Adrenal gland (tissue), 12 donors: ENCODE data around the gene GLI2. TPM values are rescaled to one million over a fixed set of nuclear protein-coding genes. Genes with fewer than 3 reads are reported as not detected.

Source experiments
- DNase-seq, 7 donors: peaks; one replicate each; pipeline ENCODE4 v3.0.0-alpha.2; 2019 to 2020
- H3K27ac ChIP-seq, 5 donors: fragments of 200-600 bp; sonication (generic) in 4 of 5; 1 replicate in 3 of 5; 2 replicates in 2 of 5; pipeline versions ENCODE4 v1.5.1 to v1.8.0; 2016 to 2020; ENCODE audit warnings: mild to moderate bottlenecking in 1 of 5
- H3K27me3 ChIP-seq: fragments of 200-600 bp; 2 replicates; pipeline ENCODE4 v1.8.0; 2021
- H3K36me3 ChIP-seq, 2 donors: fragments of 200-600 bp; replicated peaks in 1 of 2; 1 replicate in 1 of 2; 2 replicates in 1 of 2; pipeline versions ENCODE4 v1.5.1 to v1.8.0; 2018 to 2022
- H3K4me1 ChIP-seq, 2 donors: fragments of 200-600 bp; replicated peaks in 1 of 2; 1 replicate in 1 of 2; 2 replicates in 1 of 2; pipeline versions ENCODE4 v1.5.1 to v1.8.0; 2018 to 2021
- H3K4me3 ChIP-seq, 4 donors: fragments of 200-600 bp; sonication (generic) in 3 of 4; one replicate each; pipeline ENCODE4 v1.5.1; 2016 to 2018
- H3K9me3 ChIP-seq, 3 donors: fragments of 200-600 bp; sonication (generic) in 1 of 3; replicated peaks in 1 of 3; 1 replicate in 2 of 3; 2 replicates in 1 of 3; pipeline versions ENCODE4 v1.5.1 to v1.8.0; 2016 to 2021
- POLR2A ChIP-seq, 2 donors: fragments of 450-650 bp; IDR thresholded peaks; one replicate each; pipeline ENCODE4 v1.6.1; 2017; ENCODE audit warnings: antibody characterized with exemption in 2 of 2, mild to moderate bottlenecking in 2 of 2, moderate library complexity in 1 of 2
- WGBS, 4 donors: extraction: QIAGEN DNeasy Blood & Tissue Kit in 2 of 4; methylation state at CpG; one replicate each; pipeline versions ENCODE4 v1.1.5 to v1.1.7; 2013 to 2017; 5-methylcytosine and 5-hydroxymethylcytosine counted together
- intact Hi-C, 2 donors: fragments of 100-400 bp; cut with DNase I; formaldehyde crosslinking; loops; one replicate each; pipeline versions ENCODE4 v1.14.1 to v1.15.0; 2022 to 2023
- polyA plus RNA-seq, 3 donors: library from polyadenylated mRNA; stranded (reverse); fragments of 200-250 nt in 2 of 3; fragments of 350-450 nt in 1 of 3; fragmentation: Illumina TruSeq in 1 of 3; extraction: RNeasy Lipid Tissue Mini Kit (QIAGEN cat#74804) in 1 of 3; gene quantifications; one replicate each; pipeline ENCODE4 v1.2.3, GENCODE V29; 2013 to 2014
- total RNA-seq, 9 donors: library from RNA; depleted of rRNA in 4 of 9; stranded (reverse); fragments of >200 nt in 4 of 9; fragments of 120-200 nt in 1 of 9; fragmentation: NEBNext Ultra II Directional in 1 of 9; extraction: Animal tissue kit (Norgen Biotek cat#: 25700) in 1 of 9; gene quantifications; one replicate each; pipeline versions ENCODE4 v1.1.0 to v1.2.4, GENCODE V29; 2013 to 2023
- TF ChIP-seq, protein P1 (sequence below), 6 experiments: fragments of 450-650 bp in 4 of 6; fragments of 200-600 bp in 2 of 6; sonication (generic) in 1 of 6; IDR thresholded peaks; 1 replicate in 5 of 6; 2 replicates in 1 of 6; pipeline versions ENCODE4 v1.5.1 to v1.8.0; 2016 to 2021; ENCODE audit warnings: antibody characterized with exemption in 6 of 6, mild to moderate bottlenecking in 2 of 6, moderate library complexity in 1 of 6
- donor health status: healthy with polysubstance abuse.
- donor health status: Bipolar disorder and iron deficiency.
- donor health status: DM: yes; HTN: yes; CAD: no.
- donor health status: DM: no; HTN: no; CAD: no.
- donor health status: DM: no; HTN: no; CAD: no.
- donor health status: DM: yes; HTN: yes; CAD: no.

GLI2 gene
- total and polyA plus RNA-seq, 12 donors = 0.51 to 4.5 (median 2.5) TPM

DNA sequence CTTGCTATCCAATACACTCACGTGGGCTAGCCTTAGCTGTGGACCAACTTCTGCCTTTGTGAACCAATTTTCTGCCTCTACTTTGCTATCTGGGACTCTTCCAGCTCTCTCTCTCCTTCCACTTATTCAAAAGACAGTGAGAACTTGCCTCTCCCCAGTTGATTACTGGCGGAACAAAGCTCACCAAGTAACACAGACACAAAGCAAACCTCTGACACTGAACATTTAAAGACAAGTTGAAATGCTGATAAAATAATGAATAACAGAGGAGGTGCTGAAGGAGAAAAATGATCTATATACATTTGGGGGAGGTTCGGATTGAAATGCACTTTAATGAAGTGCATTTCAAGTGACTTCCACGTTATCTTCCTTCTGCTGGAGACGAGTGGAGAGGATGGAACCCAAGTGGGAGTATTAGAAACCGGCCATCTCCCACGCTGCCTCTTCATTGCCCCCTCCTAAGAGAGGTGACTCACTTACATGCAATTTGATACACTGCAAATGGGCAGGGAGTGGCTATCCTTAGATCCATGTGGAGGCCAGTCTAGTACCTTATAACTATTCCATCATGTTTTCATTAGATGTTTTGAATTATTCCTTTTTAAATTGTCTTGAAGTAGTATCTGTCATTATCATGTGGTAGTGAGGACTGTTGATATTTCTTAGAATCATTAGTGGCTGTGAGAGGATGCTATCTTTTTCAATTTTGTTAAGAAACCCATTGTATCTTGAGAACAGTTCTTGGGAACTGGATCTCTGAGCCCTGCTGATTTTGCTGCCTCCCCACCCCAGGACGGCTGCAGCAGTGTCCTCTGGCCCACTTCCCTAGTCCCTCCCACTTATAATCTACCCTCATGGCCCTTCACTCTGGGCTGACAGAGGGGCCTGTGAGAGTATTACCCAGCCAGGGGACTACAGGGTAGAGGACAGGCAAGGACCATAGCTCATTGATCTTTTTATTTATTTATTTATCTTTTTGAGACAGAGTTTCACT is 6.0 kb upstream of the GLI2 start:
- H3K27ac ChIP-seq = no peak overlapping the region
- no peak for TF ChIP-seq POLR2A (IDR thresholded peaks at IDR 0.05)
- TF ChIP-seq, protein P1, sequence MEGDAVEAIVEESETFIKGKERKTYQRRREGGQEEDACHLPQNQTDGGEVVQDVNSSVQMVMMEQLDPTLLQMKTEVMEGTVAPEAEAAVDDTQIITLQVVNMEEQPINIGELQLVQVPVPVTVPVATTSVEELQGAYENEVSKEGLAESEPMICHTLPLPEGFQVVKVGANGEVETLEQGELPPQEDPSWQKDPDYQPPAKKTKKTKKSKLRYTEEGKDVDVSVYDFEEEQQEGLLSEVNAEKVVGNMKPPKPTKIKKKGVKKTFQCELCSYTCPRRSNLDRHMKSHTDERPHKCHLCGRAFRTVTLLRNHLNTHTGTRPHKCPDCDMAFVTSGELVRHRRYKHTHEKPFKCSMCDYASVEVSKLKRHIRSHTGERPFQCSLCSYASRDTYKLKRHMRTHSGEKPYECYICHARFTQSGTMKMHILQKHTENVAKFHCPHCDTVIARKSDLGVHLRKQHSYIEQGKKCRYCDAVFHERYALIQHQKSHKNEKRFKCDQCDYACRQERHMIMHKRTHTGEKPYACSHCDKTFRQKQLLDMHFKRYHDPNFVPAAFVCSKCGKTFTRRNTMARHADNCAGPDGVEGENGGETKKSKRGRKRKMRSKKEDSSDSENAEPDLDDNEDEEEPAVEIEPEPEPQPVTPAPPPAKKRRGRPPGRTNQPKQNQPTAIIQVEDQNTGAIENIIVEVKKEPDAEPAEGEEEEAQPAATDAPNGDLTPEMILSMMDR (IDR thresholded peaks at IDR 0.05) = no peak
- 42 to 50% (median 47%) methylated on average over 8 of the region's 8 CpGs for WGBS, 4 donors
- peaks cover 17% of the 10 kb centered on the region for H3K27me3 ChIP-seq
- H3K36me3 ChIP-seq = no peaks in the 10 kb centered on the region
- no peak overlapping the region for H3K4me3 ChIP-seq
- intact Hi-C loops = no loop called here
- H3K9me3 ChIP-seq = no peaks in the 10 kb centered on the region
- DNase-seq = peak in 1 of 7 donors; percentile 47
- H3K4me1 ChIP-seq = no peaks in the 10 kb centered on the region

DNA sequence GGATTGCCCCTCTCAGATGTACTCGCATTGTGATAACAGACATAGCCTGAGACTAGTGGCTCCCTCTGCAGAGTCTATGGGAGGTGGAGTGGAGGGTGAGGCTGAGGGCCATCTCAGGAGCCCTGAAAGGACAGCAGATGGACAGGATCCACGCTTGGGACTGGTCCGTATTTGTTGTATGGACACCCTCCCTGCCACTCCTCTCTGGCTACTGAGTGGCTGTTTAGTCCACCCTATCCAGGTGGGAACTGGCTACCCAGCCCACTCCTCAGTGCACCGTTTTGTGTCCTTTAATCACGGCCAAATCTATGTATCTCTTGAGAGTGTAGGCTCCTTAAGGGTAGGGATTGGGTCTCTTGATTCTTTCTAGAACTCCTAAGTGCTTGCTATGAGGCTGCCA is 4.5 kb upstream of the GLI2 start:
- DNase-seq = peak in 1 of 7 donors; percentile 21
- 72 to 85% (median 79%) methylated on average over 5 of the region's 5 CpGs for WGBS, 4 donors

DNA sequence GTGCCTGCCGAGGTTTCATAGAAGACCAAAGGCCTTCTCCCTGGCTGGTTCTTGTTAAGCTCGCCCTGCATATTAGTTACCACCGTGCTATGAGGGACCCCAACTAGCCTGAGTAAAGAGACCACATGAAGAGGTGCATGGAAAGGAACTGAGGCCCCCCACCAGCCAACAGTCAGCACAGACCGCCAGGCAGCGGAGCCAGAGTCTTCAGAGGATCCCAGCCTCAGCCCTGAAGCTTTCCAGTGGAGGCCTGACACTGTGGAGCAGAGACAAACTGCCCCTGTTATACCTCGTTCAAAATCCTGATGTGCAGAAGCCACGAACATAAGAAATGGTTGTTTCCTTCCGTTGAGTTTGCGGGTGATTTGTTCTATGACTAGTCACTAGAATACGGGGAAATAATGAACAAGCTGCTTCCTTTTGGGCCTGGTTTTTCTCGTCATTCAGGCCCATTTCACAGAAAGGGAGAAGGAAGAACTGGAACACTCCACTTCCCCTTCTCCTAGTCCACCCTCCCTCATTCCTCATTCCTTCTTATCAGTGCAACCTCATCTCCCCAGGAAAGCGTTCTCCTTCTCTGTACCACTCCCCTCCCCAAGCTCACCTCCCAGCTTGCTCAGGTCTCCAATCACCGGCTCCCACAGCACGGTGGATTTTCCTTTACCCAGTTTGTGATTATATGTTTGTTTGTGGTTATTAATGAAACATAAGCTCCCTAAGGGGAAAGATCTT is 3.0 kb upstream of the GLI2 start:
- Histone ChIP-seq H3K36me3 (no peaks in the 10 kb centered on the region), H3K27ac (peak overlapping the region in 3 of 5 donors; percentile 28 to 49 (median 36)), H3K9me3 (no peaks in the 10 kb centered on the region), H3K4me3 (no peak overlapping the region), H3K4me1 (peaks cover 0 to 13% of the 10 kb centered on the region in 2 donors), H3K27me3 (peaks cover 27% of the 10 kb centered on the region)
- 73 to 81% (median 77%) methylated on average over 14 of the region's 14 CpGs for WGBS, 4 donors
- intact Hi-C loops = no loop called here
- DNase-seq = peak in 2 of 7 donors; percentile 9 to 18
- TF ChIP-seq, protein P1 (IDR thresholded peaks at IDR 0.05) = no peak
- no peak for TF ChIP-seq POLR2A (IDR thresholded peaks at IDR 0.05)

More for the DNA sequence above, 4.5 kb upstream of the GLI2 start:
- H3K27ac ChIP-seq = no peak overlapping the region
- no peaks in the 10 kb centered on the region for H3K36me3 ChIP-seq
- TF ChIP-seq, protein P1 (IDR thresholded peaks at IDR 0.05) = no peak
- no peak for TF ChIP-seq POLR2A (IDR thresholded peaks at IDR 0.05)
- H3K4me3 ChIP-seq = no peak overlapping the region
- no peaks in the 10 kb centered on the region for H3K9me3 ChIP-seq
- H3K4me1 ChIP-seq = peaks cover 0 to 7% of the 10 kb centered on the region in 2 donors
- H3K27me3 ChIP-seq = peaks cover 23% of the 10 kb centered on the region
- intact Hi-C loops = no loop called here
